K562 (cell line): ENCODE measurements around the gene TEX30. TPM values are rescaled to one million over a fixed set of nuclear protein-coding genes. Genes with fewer than 3 reads are reported as not detected.

Source experiments
- ATAC-seq: fragments of 200-7000 bp; cut with Tn5 transposase; 3 replicates; pipeline ENCODE4 v1.9.1; 2020; ENCODE audit warnings: moderate library complexity
- BruUV-seq: library from RNA; stranded (reverse); fragments of 400-500 nt; replicated peaks from 2 replicates; lab custom pipeline; 2021; lab: Mats Ljungman, UMichigan
- CTCF ChIA-PET: fragments of 300-600 bp; formaldehyde crosslinking; extraction: SDS; loops from one replicate; lab custom pipeline; 2021; ENCODE audit warnings: low intra/inter-chr PET ratio; lab: Yijun Ruan, JAX
- POLR2A ChIA-PET: fragments of 300-600, 350-650 bp; sonication (Branson Sonifier 250); formaldehyde crosslinking; extraction: SDS; loops from one replicate; lab custom pipeline; 2021; ENCODE audit warnings: antibody characterized with exemption, inconsistent platforms; lab: Yijun Ruan, JAX
- DNase-seq, 4 experiments: peaks; one replicate each; pipeline versions ENCODE4 v3.0.0 to v3.0.0-alpha.2; 2011 to 2018; ENCODE audit warnings: low spot score in 3 of 4, mixed read lengths in 3 of 4; ENCODE audit errors: extremely low read depth in 1 of 4
- FAIRE-seq: peaks from 2 replicates; lab custom pipeline; 2011; peaks lifted over from hg19 to GRCh38; lab: Jason Lieb, UNC
- H2AFZ ChIP-seq: 2 replicates; pipeline ENCODE4 v1.6.0; 2011; ENCODE audit warnings: low read depth, low read length, control low read depth, inconsistent platforms
- H3K27ac ChIP-seq: fragments of 200-600 bp; 3 replicates; pipeline ENCODE4 v1.8.0; 2011; ENCODE audit warnings: low read depth, mild to moderate bottlenecking, control low read depth, inconsistent platforms, low read length, moderate library complexity, mixed read lengths; ENCODE audit errors: extremely low read depth
- H3K27me3 ChIP-seq, 2 experiments: fragments of 300-600 bp in 1 of 2; 2 replicates in 1 of 2; 3 replicates in 1 of 2; pipeline versions ENCODE4 v1.6.0 to v1.8.0; 2011; ENCODE audit warnings: inconsistent platforms in 2 of 2, low read length in 2 of 2, mild to moderate bottlenecking in 1 of 2, mixed read lengths in 1 of 2, moderate library complexity in 1 of 2; ENCODE audit not compliant: control insufficient read depth in 2 of 2, insufficient read depth in 2 of 2
- H3K36me3 ChIP-seq: fragments of 300-600 bp; 3 replicates; pipeline ENCODE4 v1.8.0; 2011; ENCODE audit warnings: mild to moderate bottlenecking, low read length, inconsistent platforms; ENCODE audit not compliant: control insufficient read depth, insufficient read depth
- H3K4me1 ChIP-seq, 2 experiments: fragments of 200-600 bp in 1 of 2; replicated peaks in 1 of 2; 2 replicates in 1 of 2; 3 replicates in 1 of 2; pipeline versions ENCODE4 v1.5.1 to v1.8.0; 2011; ENCODE audit warnings: inconsistent platforms in 2 of 2, low read length in 2 of 2, mild to moderate bottlenecking in 1 of 2, mixed read lengths in 1 of 2, moderate library complexity in 1 of 2; ENCODE audit not compliant: control insufficient read depth in 2 of 2, insufficient read depth in 2 of 2
- H3K4me2 ChIP-seq: 2 replicates; pipeline ENCODE4 v1.6.1; 2011; ENCODE audit warnings: low read length, control low read depth, inconsistent platforms, mixed read lengths; ENCODE audit not compliant: insufficient read depth
- H3K4me3 ChIP-seq: fragments of 200-600 bp; sonication (generic), shearing (Covaris generic); 2 replicates; pipeline ENCODE4 v1.5.1; 2016; ENCODE audit warnings: control low read depth, inconsistent platforms
- H3K79me2 ChIP-seq: fragments of 200-600 bp; 3 replicates; pipeline ENCODE4 v1.8.0; 2011; ENCODE audit warnings: low read length, inconsistent platforms; ENCODE audit not compliant: control insufficient read depth, insufficient read depth
- H3K9ac ChIP-seq, 2 experiments: 2 replicates each; pipeline versions ENCODE4 v1.6.0 to v1.6.1; 2011; ENCODE audit warnings: low read depth in 2 of 2, low read length in 2 of 2, control low read depth in 1 of 2, inconsistent platforms in 1 of 2, mild to moderate bottlenecking in 1 of 2, mixed read lengths in 1 of 2; ENCODE audit not compliant: insufficient read depth in 1 of 2
- H3K9me1 ChIP-seq: one replicate; pipeline ENCODE4 v1.6.0; 2011; ENCODE audit warnings: inconsistent platforms, mild to moderate bottlenecking, low read length, moderate library complexity; ENCODE audit not compliant: control insufficient read depth, insufficient read depth
- H3K9me3 ChIP-seq: replicated peaks from 2 replicates; pipeline ENCODE4 v1.5.1; 2011; ENCODE audit warnings: low read depth, low read length, inconsistent platforms; ENCODE audit not compliant: control insufficient read depth, insufficient read depth
- H4K20me1 ChIP-seq: replicated peaks from 2 replicates; pipeline ENCODE4 v1.6.1; 2011; ENCODE audit warnings: low read length, inconsistent platforms, mixed read lengths; ENCODE audit not compliant: control insufficient read depth, insufficient read depth
- PRDM10 ChIP-seq: fragments of 450-650 bp; IDR thresholded peaks from 2 replicates; pipeline ENCODE4 v1.6.1; 2018; ENCODE audit not compliant: partially characterized antibody
- STAT5A ChIP-seq: IDR thresholded peaks from 2 replicates; pipeline ENCODE4 v1.6.1; 2012; ENCODE audit warnings: low read length, inconsistent platforms, borderline replicate concordance
- ZNF217 ChIP-seq: sonication (generic); formaldehyde crosslinking; IDR thresholded peaks from 2 replicates; pipeline ENCODE4 v1.8.0; 2022; ENCODE audit warnings: mild to moderate bottlenecking, missing genetic modification reagents
- WGBS: fragments of 100-300 bp; shearing (Covaris generic); methylation state at CpG from one replicate; pipeline ENCODE4 v1.1.6; 2016; ENCODE audit warnings: low coverage, mixed read lengths; ENCODE audit not compliant: insufficient coverage; ENCODE audit errors: missing lambda C conversion rate; 5-methylcytosine and 5-hydroxymethylcytosine counted together
- in situ Hi-C: fragments of 300-500 bp; cut with MboI; formaldehyde crosslinking; loops from 4 replicates; pipeline ENCODE4 v1.15.0; 2018; ENCODE audit warnings: inconsistent platforms, mixed read lengths
- intact Hi-C: fragments of 100-400 bp; cut with micrococcal nuclease; formaldehyde crosslinking; loops from 2 replicates; pipeline ENCODE4 v1.14.2; 2022
- polyA plus RNA-seq, 8 experiments: library from polyadenylated mRNA; depleted of rRNA in 4 of 8; stranded (reverse) in 5 of 8; unstranded in 3 of 8; fragments of >200 nt; fragmentation: Nextera tagmentation in 2 of 8; fragmentation: Illumina TruSeq in 1 of 8; extraction: Ambion mirVana in 2 of 8; extraction: Trizol in 1 of 8; gene quantifications; 2 replicates each; pipeline versions ENCODE4 v1.2.1 to v1.2.3, GENCODE V29; 2011 to 2014; ENCODE audit warnings: inconsistent platforms in 1 of 8, missing spikeins in 1 of 8
- total RNA-seq, 7 experiments: library from RNA; depleted of rRNA in 6 of 7; stranded (reverse); fragments of >200 nt in 6 of 7; fragmentation: Illumina TruSeq in 2 of 7; extraction: Trizol in 2 of 7; gene quantifications; 2 replicates each; pipeline versions ENCODE4 v1.2.1 to v1.2.3, GENCODE V29; 2011 to 2021; ENCODE audit warnings: low replicate concordance in 1 of 7
- TF ChIP-seq, protein P1 (sequence below): fragments of 450-650 bp; formaldehyde crosslinking; IDR thresholded peaks from 2 replicates; pipeline ENCODE4 v1.4.0; 2022; ENCODE audit warnings: mild to moderate bottlenecking, moderate library complexity

The TEX30 gene
- total and polyA plus RNA-seq, 9 of the 15 experiments (the other 6 are each of a cell fraction or from before 2014, with no cell fraction given) = 24.1 to 143 (median 37.3) TPM

DNA sequence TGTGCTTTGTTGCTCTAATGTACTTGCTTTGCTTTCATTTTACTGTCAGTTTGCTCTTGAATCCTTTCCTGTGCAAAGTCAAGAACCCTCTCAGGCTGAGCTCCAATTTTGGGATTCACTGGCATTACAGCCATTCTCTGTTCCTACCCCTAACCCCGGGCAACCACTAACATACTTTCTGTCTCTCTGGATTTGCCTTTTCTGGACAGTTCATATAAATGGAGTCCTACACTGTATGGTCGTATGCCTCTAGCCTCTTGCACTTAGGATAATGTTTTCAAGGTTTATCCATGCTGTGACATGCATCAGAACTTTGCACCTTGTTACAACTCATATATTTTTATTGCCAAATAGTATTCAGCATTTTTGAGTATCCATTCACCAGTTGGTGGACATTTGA lies 2.7 kb upstream of the TEX30 start:
- ATAC-seq (no peak), FAIRE-seq (no peak)
- CTCF ChIA-PET = no interaction called here

More for the DNA sequence above, 2.7 kb upstream of the TEX30 start:
- DNase-seq = no peak
- in situ Hi-C loops (no loop called here), intact Hi-C loops (loop anchor here (10.0 kb wide), 1 partner anchor 111 kb away; no protein-coding TSS in a partner anchor)
- Histone ChIP-seq H3K4me1 (peaks cover 17 to 26% of the 10 kb centered on the region in 2 experiments; a peak in 4 of 5 replicates), H3K9me1 (no peaks in the 10 kb centered on the region), H3K27ac (no peak overlapping the region), H3K36me3 (peaks cover 5% of the 10 kb centered on the region; the same call in 1 of the 3 replicates), H3K4me2 (no peak overlapping the region), H2AFZ (no peak overlapping the region)
- BruUV-seq = no TSS peak
- POLR2A ChIA-PET = interaction anchor here (1.3 kb wide), 1 partner anchor 9 kb away, joined by 3 read pairs; no protein-coding TSS in a partner anchor
- TF ChIP-seq ZNF217 (no peak), PRDM10 (no peak), STAT5A (no peak)
- TF ChIP-seq, protein P1, sequence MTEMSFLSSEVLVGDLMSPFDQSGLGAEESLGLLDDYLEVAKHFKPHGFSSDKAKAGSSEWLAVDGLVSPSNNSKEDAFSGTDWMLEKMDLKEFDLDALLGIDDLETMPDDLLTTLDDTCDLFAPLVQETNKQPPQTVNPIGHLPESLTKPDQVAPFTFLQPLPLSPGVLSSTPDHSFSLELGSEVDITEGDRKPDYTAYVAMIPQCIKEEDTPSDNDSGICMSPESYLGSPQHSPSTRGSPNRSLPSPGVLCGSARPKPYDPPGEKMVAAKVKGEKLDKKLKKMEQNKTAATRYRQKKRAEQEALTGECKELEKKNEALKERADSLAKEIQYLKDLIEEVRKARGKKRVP (CRISPR knock-in tag) = no peak
- TF ChIP-seq, all 486 proteins: peak for 0
- H3K9ac ChIP-seq = no peak overlapping the region
- no peak overlapping the region for H3K4me3 ChIP-seq
- no peaks in the 10 kb centered on the region for H3K9me3 ChIP-seq
- WGBS = 28% methylated on average over 2 of the region's 2 CpGs
- no peaks in the 10 kb centered on the region for H4K20me1 ChIP-seq
- H3K27me3 ChIP-seq = no peaks in the 10 kb centered on the region
- H3K79me2 ChIP-seq = peaks cover 22% of the 10 kb centered on the region
